Thoracic aorta (tissue), 2 donors: ENCODE results near the gene MSL1. TPM values are rescaled to one million over a fixed set of nuclear protein-coding genes. Genes with fewer than 3 reads are reported as not detected.

Experiments
- ATAC-seq: fragments of 150-250 bp; one replicate; pipeline ENCODE4 v1.8.0; 2017; ENCODE audit warnings: low read depth; ENCODE audit not compliant: insufficient number of reproducible peaks, low FRiP score
- DNase-seq: peaks from one replicate; pipeline ENCODE4 v3.0.0-alpha.2; 2020; ENCODE audit warnings: low spot score
- H3K27ac ChIP-seq, 2 donors: fragments of 200-600 bp; sonication (generic); 1 replicate in 1 of 2; 2 replicates in 1 of 2; pipeline ENCODE4 v1.5.1; 2016; ENCODE audit warnings: mild to moderate bottlenecking in 2 of 2, moderate library complexity in 2 of 2
- H3K27me3 ChIP-seq: fragments of 200-600 bp; sonication (generic); replicated peaks from 2 replicates; pipeline ENCODE4 v1.6.0; 2016; ENCODE audit warnings: mild to moderate bottlenecking; ENCODE audit not compliant: insufficient read depth
- H3K36me3 ChIP-seq: fragments of 200-600 bp; sonication (generic); one replicate; pipeline ENCODE4 v1.5.1; 2016
- H3K4me1 ChIP-seq, 2 donors: fragments of 200-600 bp; sonication (generic); 1 replicate in 1 of 2; 2 replicates in 1 of 2; pipeline versions ENCODE4 v1.5.1 to v1.6.0; 2016; ENCODE audit warnings: low read depth in 2 of 2, mild to moderate bottlenecking in 1 of 2; ENCODE audit not compliant: control insufficient read depth in 1 of 2
- H3K4me3 ChIP-seq: fragments of 200-600 bp; sonication (generic); 2 replicates; pipeline ENCODE4 v1.5.1; 2016; ENCODE audit warnings: mild to moderate bottlenecking
- H3K9me3 ChIP-seq: fragments of 200-600 bp; sonication (generic); 2 replicates; pipeline ENCODE4 v1.5.1; 2016
- CTCF ChIP-seq: fragments of 200-600 bp; sonication (generic); IDR thresholded peaks from one replicate; pipeline ENCODE4 v1.5.1; 2019; ENCODE audit warnings: antibody characterized with exemption
- total RNA-seq, 2 donors: library from RNA; depleted of rRNA; stranded (reverse); fragments of >200 nt; gene quantifications; one replicate each; pipeline versions ENCODE4 v1.1.0 to v1.2.3, GENCODE V29; 2016

MSL1 gene
- total RNA-seq, 2 donors from 2014 or later, result 69.3 to 107 TPM

DNA sequence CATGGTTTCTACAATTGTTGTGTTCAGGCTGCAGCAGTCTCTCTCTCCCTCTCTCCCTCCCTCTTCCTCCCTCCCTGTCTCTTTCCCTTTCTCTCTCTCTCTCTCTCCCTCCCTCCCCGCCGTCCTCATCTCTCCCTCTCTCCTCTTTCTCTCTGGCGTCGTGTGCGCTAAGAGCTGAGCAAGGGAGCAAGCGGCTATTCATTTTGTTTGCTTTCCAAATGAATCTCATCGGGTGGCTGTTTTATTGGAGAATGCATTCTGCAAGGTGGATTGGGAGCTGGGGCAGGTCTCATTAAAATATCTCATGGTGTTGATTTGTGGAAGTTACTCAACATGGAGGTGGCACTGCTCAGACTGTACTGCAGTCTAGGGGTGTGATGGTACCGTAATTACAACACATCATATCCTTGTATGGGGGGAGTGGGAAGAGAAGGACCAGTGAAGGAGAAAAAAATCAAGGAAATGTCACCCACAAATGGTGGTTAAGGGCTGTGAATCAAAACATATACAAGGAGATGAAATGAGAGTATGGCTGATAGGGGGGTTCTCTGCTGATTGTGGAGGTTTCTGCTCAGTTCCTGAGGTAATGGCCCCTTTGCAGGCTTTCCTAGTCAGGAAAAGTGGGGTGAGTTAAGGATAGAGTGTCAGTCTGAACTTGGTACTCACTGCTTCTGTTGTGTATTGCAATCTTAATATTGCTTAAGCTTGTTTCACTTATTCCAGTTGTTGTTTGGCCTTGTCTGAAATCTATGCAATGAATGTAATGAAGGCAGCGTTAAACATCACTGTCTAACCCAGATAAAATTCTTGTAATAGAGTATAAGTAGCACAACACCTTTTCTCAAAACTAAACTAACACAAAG lies 2.7 kb downstream of the MSL1 start:
- Histone ChIP-seq H3K36me3 (peaks cover 9% of the 10 kb centered on the region), H3K9me3 (no peaks in the 10 kb centered on the region), H3K4me1 (peaks cover 11 to 33% of the 10 kb centered on the region in 2 donors), H3K4me3 (peak overlapping the region; percentile 100), H3K27me3 (no peaks in the 10 kb centered on the region), H3K27ac (peak overlapping the region; percentile 96 to 97)
- TF ChIP-seq CTCF, result no peak
- DNase-seq, result no peak
- ATAC-seq, result no peak

DNA sequence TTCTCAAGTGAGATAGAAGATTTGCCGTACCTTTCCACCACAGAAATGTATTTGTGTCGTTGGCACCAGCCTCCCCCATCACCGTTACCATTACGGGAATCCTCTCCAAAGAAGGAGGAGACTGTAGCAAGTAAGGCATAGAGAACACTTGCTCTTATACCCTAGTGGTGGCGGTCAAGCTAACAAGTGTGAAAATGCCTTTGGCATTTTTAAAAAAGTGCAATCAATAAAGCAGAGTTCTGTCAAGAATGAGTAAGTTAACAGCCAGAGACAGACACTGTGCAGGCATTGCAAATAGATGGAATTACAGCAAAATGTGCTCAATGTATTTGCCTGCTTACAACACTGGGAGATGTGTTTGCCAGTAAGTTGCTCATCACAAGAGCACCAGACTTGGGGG lies 7.7 kb downstream of the MSL1 start:
- no peak for TF ChIP-seq CTCF
- ATAC-seq, result no peak
- Histone ChIP-seq H3K4me1 (peaks cover 8 to 14% of the 10 kb centered on the region in 2 donors), H3K27me3 (no peaks in the 10 kb centered on the region), H3K36me3 (peaks cover 43% of the 10 kb centered on the region), H3K9me3 (no peaks in the 10 kb centered on the region), H3K27ac (no peak overlapping the region), H3K4me3 (no peak overlapping the region)
- no peak for DNase-seq

- Histone ChIP-seq H3K27ac (no peak overlapping the region), H3K36me3 (peaks cover 49% of the 10 kb centered on the region), H3K9me3 (no peaks in the 10 kb centered on the region), H3K27me3 (no peaks in the 10 kb centered on the region), H3K4me3 (no peak overlapping the region), H3K4me1 (peaks cover under 1 to 4% of the 10 kb centered on the region in 2 donors)
- TF ChIP-seq CTCF, result no peak
- DNase-seq, result no peak
- ATAC-seq, result no peak
Measured at GRCh38 chr17:40130352-40131042, 8.7 kb downstream of the MSL1 start.

DNA sequence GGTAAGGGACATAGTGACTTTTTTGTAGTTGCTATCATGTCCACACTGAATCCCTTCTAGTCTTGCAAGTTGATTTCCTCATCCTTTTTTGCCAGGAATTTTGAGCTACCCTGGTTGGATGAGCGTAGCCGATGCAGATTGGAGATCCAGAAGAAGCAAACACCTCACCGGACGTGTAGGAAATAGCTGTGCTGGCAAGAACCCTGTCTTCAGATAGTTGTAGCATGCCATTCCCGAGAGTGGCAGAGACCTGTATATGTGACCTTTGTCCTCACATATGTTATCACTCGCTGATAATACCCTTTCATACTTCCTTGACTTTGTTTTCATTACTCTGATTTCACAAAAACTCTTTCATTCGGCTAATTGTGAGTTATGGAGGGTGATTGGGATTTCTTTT lies 12.4 kb downstream of the MSL1 start:
- ATAC-seq (no peak), DNase-seq (no peak)
- no peak for TF ChIP-seq CTCF
- H3K4me3 ChIP-seq, result no peak overlapping the region
- H3K9me3 ChIP-seq, result no peaks in the 10 kb centered on the region
- no peak overlapping the region for H3K27ac ChIP-seq
- H3K4me1 ChIP-seq, result peaks cover 4 to 11% of the 10 kb centered on the region in 2 donors
- no peaks in the 10 kb centered on the region for H3K27me3 ChIP-seq
- peaks cover 47% of the 10 kb centered on the region for H3K36me3 ChIP-seq

DNA sequence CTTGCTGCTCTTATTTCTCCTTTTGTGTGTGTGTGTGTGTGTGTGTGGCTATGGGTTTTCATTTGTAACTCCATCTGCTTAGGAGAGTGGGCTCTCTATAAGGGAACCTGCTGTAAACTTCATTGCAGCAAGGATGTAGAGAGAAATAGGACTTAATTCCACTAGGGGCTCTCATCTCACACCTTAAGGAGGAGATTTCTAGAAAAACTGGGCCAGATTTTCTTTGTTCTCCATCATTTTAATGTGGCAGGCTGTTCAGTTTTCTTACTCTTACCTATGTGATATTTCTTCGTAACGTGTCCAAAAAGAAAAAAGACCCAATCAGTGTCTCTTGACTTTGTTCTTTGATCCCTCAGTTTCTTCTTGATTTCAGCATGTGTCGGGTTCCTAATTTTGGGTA lies 14.0 kb downstream of the MSL1 start:
- ATAC-seq (no peak), DNase-seq (no peak)
- no peaks in the 10 kb centered on the region for H3K9me3 ChIP-seq
- H3K27ac ChIP-seq, result peak overlapping the region in 1 of 2 donors; percentile 7
- peaks cover 8 to 17% of the 10 kb centered on the region in 2 donors for H3K4me1 ChIP-seq
- no peak overlapping the region for H3K4me3 ChIP-seq
- peaks cover 34% of the 10 kb centered on the region for H3K36me3 ChIP-seq
- H3K27me3 ChIP-seq, result no peaks in the 10 kb centered on the region
- no peak for TF ChIP-seq CTCF
